Small intestine (tissue), 7 donors: ENCODE measurements around the gene RRBP1. TPM values are rescaled to one million over a fixed set of nuclear protein-coding genes. Genes with fewer than 3 reads are reported as not detected.

Source experiments
- DNase-seq, 2 donors: peaks; one replicate each; pipeline versions ENCODE4 v3.0.0 to v3.0.0-alpha.2; 2013
- FAIRE-seq: peaks from 2 replicates; lab custom pipeline; 2012; peaks lifted over from hg19 to GRCh38; lab: Jason Lieb, UNC
- H3K27ac ChIP-seq, 3 donors: one replicate each; pipeline ENCODE4 v1.5.1; 2013; ENCODE audit warnings: low read length in 2 of 3, mild to moderate bottlenecking in 2 of 3, control low read depth in 1 of 3, inconsistent platforms in 1 of 3, low read depth in 1 of 3, moderate library complexity in 1 of 3
- H3K27me3 ChIP-seq, 3 donors: one replicate each; pipeline ENCODE4 v1.6.1; 2013; ENCODE audit warnings: low read length in 3 of 3, inconsistent platforms in 1 of 3; ENCODE audit not compliant: control insufficient read depth in 3 of 3, insufficient read depth in 3 of 3
- H3K36me3 ChIP-seq, 3 donors: one replicate each; pipeline ENCODE4 v1.6.1; 2013; ENCODE audit warnings: low read length in 3 of 3, inconsistent platforms in 1 of 3, low read depth in 1 of 3, mild to moderate bottlenecking in 1 of 3, moderate library complexity in 1 of 3; ENCODE audit not compliant: control insufficient read depth in 3 of 3, insufficient read depth in 2 of 3
- H3K4me1 ChIP-seq, 3 donors: one replicate each; pipeline ENCODE4 v1.6.1; 2013; ENCODE audit warnings: low read length in 2 of 3, inconsistent platforms in 1 of 3, low read depth in 1 of 3, mild to moderate bottlenecking in 1 of 3, moderate library complexity in 1 of 3; ENCODE audit not compliant: control insufficient read depth in 3 of 3, insufficient read depth in 2 of 3
- H3K4me3 ChIP-seq, 3 donors: one replicate each; pipeline ENCODE4 v1.5.1; 2013; ENCODE audit warnings: low read length in 3 of 3, control low read depth in 1 of 3, inconsistent platforms in 1 of 3, low read depth in 1 of 3, mild to moderate bottlenecking in 1 of 3, moderate library complexity in 1 of 3
- H3K9me3 ChIP-seq, 2 donors: one replicate each; pipeline ENCODE4 v1.6.1; 2013; ENCODE audit warnings: low read depth in 1 of 2, low read length in 1 of 2; ENCODE audit not compliant: control insufficient read depth in 2 of 2, insufficient read depth in 1 of 2
- WGBS, 3 donors: extraction: QIAGEN DNeasy Blood & Tissue Kit; methylation state at CpG; one replicate each; pipeline ENCODE4 v1.1.7; 2013; 5-methylcytosine and 5-hydroxymethylcytosine counted together
- polyA plus RNA-seq, 4 donors: library from polyadenylated mRNA; stranded (reverse) in 3 of 4; unstranded in 1 of 4; fragments of 200-250 nt in 3 of 4; fragments of 120-200 nt in 1 of 4; gene quantifications; one replicate each; pipeline versions ENCODE4 v1.2.1 to v1.2.3, GENCODE V29; 2013
- donor health status: healthy with polysubstance abuse.
- donor health status: control.
- donor health status: control.
- donor health status: Bipolar disorder and iron deficiency.
- donor health status: healthy.

The RRBP1 gene
- polyA plus RNA-seq, 4 donors = 45.2 to 232 (median 112) TPM

DNA sequence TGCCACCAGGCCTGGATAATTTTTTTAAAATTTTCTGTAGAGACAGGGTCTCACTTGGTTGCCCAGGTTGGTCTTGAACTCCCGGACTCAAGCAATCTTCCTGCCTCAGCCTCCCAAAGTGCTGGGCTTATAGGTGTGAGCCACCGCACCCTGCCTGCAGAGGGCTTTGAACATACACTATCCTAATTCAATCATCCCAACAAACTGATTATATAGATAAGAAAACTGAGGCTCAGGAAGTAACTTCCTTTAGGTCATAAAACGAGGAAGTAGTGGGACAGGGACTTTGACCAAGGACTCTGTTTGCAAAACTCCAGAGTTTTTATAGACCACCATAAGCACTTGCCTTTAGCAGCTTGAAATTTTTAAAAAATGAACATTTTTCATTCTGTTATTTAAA, 12.7 kb upstream of the RRBP1 start:
- WGBS, 3 donors = 62 to 70% (median 63%) methylated on average over 3 of the region's 3 CpGs
- H3K4me1 ChIP-seq = peaks cover 0 to 16% (median 3%) of the 10 kb centered on the region in 3 donors
- no peak overlapping the region for H3K4me3 ChIP-seq
- H3K27me3 ChIP-seq = no peaks in the 10 kb centered on the region
- FAIRE-seq = no peak
- DNase-seq = no peak
- H3K36me3 ChIP-seq = no peaks in the 10 kb centered on the region
- H3K27ac ChIP-seq = no peak overlapping the region
- peaks cover 0 to 7% of the 10 kb centered on the region in 2 donors for H3K9me3 ChIP-seq

DNA sequence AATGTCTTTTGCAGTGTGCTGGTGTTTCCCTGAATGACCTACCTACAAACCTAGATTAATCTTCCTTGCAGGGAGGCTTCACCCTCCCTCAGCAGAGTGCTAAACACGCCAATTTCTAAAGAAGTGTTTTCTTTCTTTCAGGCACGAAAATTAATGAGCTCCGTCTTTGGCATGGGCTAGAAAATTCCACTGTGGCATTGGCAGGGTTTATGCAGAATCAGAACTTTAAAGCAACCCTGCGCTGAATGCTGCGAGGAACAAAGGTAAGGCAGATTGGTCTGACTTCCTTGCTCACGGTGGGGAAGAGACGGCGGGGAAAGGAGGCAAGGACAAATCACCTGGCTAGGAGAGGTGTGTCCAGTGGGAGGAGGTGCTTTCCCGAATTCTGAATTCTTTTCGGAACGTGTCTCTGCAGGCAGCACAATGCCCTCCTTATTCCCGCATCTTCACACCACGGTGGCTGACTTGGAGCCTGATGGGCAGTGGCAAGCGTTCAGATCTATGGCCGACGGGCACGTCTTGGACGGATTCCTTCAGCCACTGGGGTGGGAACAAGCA, 11.5 kb upstream of the RRBP1 start:
- FAIRE-seq (no peak), DNase-seq (no peak)
- Histone ChIP-seq H3K36me3 (no peaks in the 10 kb centered on the region), H3K27me3 (no peaks in the 10 kb centered on the region), H3K9me3 (peaks cover 0 to 7% of the 10 kb centered on the region in 2 donors), H3K27ac (no peak overlapping the region), H3K4me1 (peaks cover 0 to 5% (median 3%) of the 10 kb centered on the region in 3 donors), H3K4me3 (no peak overlapping the region)
- 77 to 89% (median 84%) methylated on average over 18 of the region's 18 CpGs for WGBS, 3 donors

- WGBS, 3 donors = 70 to 79% (median 75%) methylated on average over 2 of the region's 2 CpGs
- FAIRE-seq (no peak), DNase-seq (no peak)
- Histone ChIP-seq H3K36me3 (no peaks in the 10 kb centered on the region), H3K4me1 (no peaks in the 10 kb centered on the region), H3K4me3 (no peak overlapping the region), H3K27me3 (no peaks in the 10 kb centered on the region), H3K27ac (no peak overlapping the region), H3K9me3 (peaks cover 0 to 20% of the 10 kb centered on the region in 2 donors)
Measured at GRCh38 chr20:17691758-17692157, 9.7 kb upstream of the RRBP1 start.

GRCh38 chr20:17690144-17690543, 8.1 kb upstream of the RRBP1 start:
- FAIRE-seq (no peak), DNase-seq (no peak)
- no peak overlapping the region for H3K27ac ChIP-seq
- 63 to 68% (median 68%) methylated on average over 2 of the region's 2 CpGs for WGBS, 3 donors
- no peaks in the 10 kb centered on the region for H3K4me1 ChIP-seq
- peaks cover 0 to 26% of the 10 kb centered on the region in 2 donors for H3K9me3 ChIP-seq
- H3K4me3 ChIP-seq = no peak overlapping the region
- H3K36me3 ChIP-seq = no peaks in the 10 kb centered on the region
- no peaks in the 10 kb centered on the region for H3K27me3 ChIP-seq

- no peaks in the 10 kb centered on the region for H3K36me3 ChIP-seq
- no peak overlapping the region for H3K4me3 ChIP-seq
- no peak for DNase-seq
- peaks cover 0 to 26% of the 10 kb centered on the region in 2 donors for H3K9me3 ChIP-seq
- H3K4me1 ChIP-seq = peaks cover 0 to 10% (median under 1%) of the 10 kb centered on the region in 3 donors
- no peaks in the 10 kb centered on the region for H3K27me3 ChIP-seq
- FAIRE-seq = no peak
- H3K27ac ChIP-seq = no peak overlapping the region
- 34 to 42% (median 42%) methylated on average over 2 of the region's 2 CpGs for WGBS, 3 donors
Measured at GRCh38 chr20:17688965-17689364, 6.9 kb upstream of the RRBP1 start.

- Histone ChIP-seq H3K27ac (no peak overlapping the region), H3K4me1 (peaks cover 1 to 21% (median 2%) of the 10 kb centered on the region in 3 donors), H3K36me3 (no peaks in the 10 kb centered on the region), H3K9me3 (peaks cover 0 to 26% of the 10 kb centered on the region in 2 donors), H3K27me3 (no peaks in the 10 kb centered on the region), H3K4me3 (no peak overlapping the region)
- 80 to 92% (median 91%) methylated on average over 3 of the region's 3 CpGs for WGBS, 3 donors
- no peak for FAIRE-seq
- DNase-seq = no peak
Measured at GRCh38 chr20:17687800-17688199, 5.8 kb upstream of the RRBP1 start.

- peaks cover 1 to 27% (median 3%) of the 10 kb centered on the region in 3 donors for H3K4me1 ChIP-seq
- no peaks in the 10 kb centered on the region for H3K27me3 ChIP-seq
- 18 to 38% (median 23%) methylated on average over 1 of the region's 1 CpG for WGBS, 3 donors
- no peak overlapping the region for H3K27ac ChIP-seq
- peaks cover 0 to 5% (median 0%) of the 10 kb centered on the region in 3 donors for H3K36me3 ChIP-seq
- no peak overlapping the region for H3K4me3 ChIP-seq
- FAIRE-seq = no peak
- peaks cover 0 to 20% of the 10 kb centered on the region in 2 donors for H3K9me3 ChIP-seq
- DNase-seq = peak in 1 of 2 donors; percentile 31
Measured at GRCh38 chr20:17685168-17685567, 3.1 kb upstream of the RRBP1 start.

GRCh38 chr20:17684077-17684888, 2.2 kb upstream of the RRBP1 start:
- Histone ChIP-seq H3K4me3 (no peak overlapping the region), H3K9me3 (peaks cover 0 to 20% of the 10 kb centered on the region in 2 donors), H3K27ac (peak overlapping the region in 2 of 3 donors; percentile 1 to 18), H3K27me3 (no peaks in the 10 kb centered on the region), H3K36me3 (peaks cover 0 to 11% (median 0%) of the 10 kb centered on the region in 3 donors), H3K4me1 (peaks cover 3 to 35% (median 6%) of the 10 kb centered on the region in 3 donors)
- no peak for FAIRE-seq
- 23 to 59% (median 44%) methylated on average over 13 of the region's 13 CpGs for WGBS, 3 donors
- DNase-seq = peak; percentile 63 to 70
